G401 (cell line): ENCODE results near the gene C1GALT1. TPM values are rescaled to one million over a fixed set of nuclear protein-coding genes. Genes with fewer than 3 reads are reported as not detected.
"Not testable (repeated sequence)": the region's sequence is repeated elsewhere in the genome, so short reads cannot be mapped to it uniquely, and the experiment has no call there.

Experiments used
- DNase-seq: peaks from one replicate; pipeline ENCODE4 v3.0.0-alpha.2; 2015; ENCODE audit warnings: low spot score
- in situ Hi-C: cut with HindIII; loops from 2 replicates; pipeline ENCODE4 v1.10.0; 2016; ENCODE audit warnings: low sequenced_read_pairs, mixed read lengths
- total RNA-seq: library from RNA; depleted of rRNA; stranded (reverse); fragments of >200 nt; shearing (Covaris generic); gene quantifications from 2 replicates; pipeline ENCODE4 v1.2.3, GENCODE V29; 2014

Gene C1GALT1
- total RNA-seq, 1 experiment from 2014 or later = 53.7 TPM

DNA sequence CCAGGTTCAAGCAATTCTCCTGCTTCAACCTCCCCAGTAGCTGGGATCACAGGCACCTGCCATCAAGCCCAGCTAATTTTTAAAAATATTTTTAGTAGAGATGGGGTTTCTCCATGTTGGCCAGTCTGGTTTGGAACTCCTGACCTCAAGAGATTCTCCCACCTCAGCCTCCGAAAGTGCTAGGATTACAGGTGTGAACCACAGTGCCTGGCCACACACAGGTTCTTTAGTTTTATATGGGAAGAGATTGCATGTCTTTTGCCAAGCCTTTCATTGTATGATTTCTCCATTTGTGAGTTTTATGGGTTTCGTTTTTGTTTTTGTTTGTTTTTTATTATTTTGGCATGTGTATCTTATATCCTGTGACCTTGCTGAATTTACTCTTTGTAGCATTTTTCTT lies 40.9 kb downstream of the C1GALT1 start:
- in situ Hi-C loops = no loop called here

DNA sequence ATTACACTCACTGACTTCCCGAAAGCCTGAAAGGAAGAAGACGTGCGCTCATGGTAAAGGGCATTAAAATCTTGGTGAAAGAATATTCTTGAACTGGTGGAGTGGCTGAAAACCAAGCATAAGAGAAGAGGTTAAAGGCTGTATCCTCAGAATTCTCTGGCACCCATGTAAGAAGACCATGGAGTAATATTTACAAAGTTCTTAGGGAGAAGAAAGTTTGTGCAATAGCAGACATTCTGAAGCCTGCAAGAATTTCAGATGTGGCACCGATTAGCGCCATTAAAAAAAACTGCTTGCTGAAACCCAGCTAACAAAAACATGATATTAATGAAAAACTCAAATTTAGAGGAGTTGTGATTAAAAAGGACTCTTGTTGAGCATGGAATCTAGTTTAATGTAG lies 44.1 kb downstream of the C1GALT1 start:
- no peak for DNase-seq
- in situ Hi-C loops = no loop called here

More for the DNA sequence above, 40.9 kb downstream of the C1GALT1 start:
- no peak for DNase-seq

DNA sequence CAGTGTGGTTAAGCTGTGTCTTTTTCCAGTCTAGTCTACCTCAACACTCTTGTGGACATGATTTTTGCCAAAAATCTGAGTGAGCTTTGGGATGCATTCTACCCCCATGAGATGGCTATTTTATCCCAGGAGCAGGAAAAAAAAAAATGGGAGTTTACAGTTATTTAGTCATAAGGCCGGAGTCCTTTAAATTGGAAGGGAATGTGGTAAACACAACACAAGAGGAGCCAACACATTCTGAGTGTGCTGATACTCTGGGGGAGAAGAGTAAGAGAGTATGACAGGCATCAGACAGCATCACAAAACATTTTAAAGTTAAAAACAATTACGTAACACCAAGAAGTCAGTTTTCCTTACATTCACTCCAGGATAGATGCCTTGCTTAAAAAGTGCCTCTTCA lies 46.1 kb downstream of the C1GALT1 start:
- in situ Hi-C loops = no loop called here
- DNase-seq = no peak

DNA sequence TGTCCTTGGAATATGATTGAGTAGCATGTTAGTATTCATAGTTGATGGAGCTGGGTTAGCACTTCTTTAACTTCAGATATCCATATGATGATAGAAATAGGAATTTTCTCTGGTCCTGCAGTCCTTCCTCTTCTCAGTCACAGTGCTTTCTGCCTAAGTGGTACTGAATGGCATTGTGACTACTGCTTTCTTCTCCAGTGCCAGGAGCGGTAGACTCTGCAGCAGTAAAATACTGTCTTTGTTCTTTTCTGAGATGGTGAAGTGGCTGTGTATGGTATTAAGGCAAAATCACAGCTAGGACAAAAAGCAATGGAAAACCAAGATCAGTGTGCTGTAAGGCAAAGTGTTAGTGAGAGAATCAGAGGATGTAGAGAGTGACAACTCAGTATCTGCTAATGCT lies 46.6 kb downstream of the C1GALT1 start:
- DNase-seq = no peak
- in situ Hi-C loops = no loop called here

DNA sequence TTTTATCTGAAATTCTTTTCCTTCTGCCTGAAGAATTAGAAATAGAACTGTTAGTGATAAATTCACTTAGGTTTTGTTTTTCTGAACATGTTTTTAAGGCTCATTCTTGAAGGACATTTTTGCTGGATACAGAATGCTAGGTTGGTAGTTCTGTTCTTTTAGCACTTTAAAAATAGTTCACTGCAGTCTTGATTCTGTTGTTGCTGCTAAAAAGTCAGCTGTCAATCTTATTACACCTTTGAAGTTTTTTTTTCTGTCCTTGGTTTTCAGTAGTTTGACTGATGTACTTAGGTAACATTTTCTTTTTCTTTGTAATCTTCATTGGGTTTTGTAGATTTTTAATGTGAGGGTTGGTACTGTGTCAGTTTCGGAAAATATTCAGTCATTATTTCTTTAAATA lies 48.7 kb downstream of the C1GALT1 start:
- in situ Hi-C loops = no loop called here
- DNase-seq = no peak

DNA sequence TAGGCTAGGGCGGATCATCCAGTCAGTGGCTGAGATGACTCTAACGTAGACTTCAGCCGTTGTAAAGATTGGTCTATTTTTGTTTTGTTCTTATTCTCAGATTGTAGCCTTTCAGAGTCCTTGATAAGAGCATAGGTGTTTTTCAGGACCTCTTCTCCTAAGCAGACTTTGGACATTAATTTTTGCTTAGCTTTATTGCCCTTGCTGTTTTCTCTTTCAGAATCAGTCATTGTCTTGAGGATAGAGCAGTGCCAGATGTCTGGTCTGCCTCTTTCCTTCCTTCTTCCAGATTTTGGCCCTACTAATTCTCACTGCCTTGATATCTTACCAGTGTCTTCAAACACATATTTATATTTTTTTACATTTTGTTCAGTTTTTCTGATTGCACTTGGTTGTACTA lies 49.5 kb downstream of the C1GALT1 start:
- in situ Hi-C loops = no loop called here
- DNase-seq = no peak

DNA sequence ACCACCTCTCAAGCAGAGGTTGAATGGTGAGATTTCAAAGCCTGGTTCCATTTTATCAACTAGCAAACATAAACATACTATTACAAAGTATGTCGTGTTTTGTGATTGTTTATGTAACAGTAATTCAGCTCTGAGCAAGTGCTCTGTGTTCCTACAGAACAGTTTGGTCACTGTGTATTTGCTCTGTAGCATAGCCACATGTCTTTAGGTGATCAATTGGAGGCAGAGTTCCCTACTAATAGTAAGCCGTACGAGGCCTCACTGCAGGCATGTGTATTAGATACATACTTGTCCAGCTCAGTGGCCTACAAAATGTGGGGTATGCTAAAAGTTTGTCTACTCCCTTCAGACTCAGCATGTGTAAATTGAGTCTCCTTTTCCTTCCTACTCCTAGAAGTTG lies 53.0 kb downstream of the C1GALT1 start:
- no peak for DNase-seq
- in situ Hi-C loops = no loop called here

DNA sequence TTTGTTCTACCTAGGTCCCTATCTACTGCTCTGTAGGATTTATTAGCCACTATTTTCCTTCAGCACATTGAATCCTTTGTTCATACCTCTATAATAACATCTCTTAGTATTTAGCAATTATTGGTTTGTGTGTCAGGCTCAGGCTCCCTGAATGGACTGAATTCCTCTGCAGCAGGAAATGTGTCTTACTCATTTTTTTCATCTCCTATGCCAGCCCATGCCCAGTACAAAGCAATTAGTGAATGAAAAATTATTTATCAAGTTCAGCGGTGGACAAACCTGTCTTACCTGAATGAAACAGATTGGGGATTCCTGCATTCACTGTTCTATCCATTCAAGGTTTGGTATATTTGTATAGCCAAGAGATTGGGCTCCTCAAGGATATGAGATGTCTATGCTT lies 53.7 kb downstream of the C1GALT1 start:
- in situ Hi-C loops = no loop called here

DNA sequence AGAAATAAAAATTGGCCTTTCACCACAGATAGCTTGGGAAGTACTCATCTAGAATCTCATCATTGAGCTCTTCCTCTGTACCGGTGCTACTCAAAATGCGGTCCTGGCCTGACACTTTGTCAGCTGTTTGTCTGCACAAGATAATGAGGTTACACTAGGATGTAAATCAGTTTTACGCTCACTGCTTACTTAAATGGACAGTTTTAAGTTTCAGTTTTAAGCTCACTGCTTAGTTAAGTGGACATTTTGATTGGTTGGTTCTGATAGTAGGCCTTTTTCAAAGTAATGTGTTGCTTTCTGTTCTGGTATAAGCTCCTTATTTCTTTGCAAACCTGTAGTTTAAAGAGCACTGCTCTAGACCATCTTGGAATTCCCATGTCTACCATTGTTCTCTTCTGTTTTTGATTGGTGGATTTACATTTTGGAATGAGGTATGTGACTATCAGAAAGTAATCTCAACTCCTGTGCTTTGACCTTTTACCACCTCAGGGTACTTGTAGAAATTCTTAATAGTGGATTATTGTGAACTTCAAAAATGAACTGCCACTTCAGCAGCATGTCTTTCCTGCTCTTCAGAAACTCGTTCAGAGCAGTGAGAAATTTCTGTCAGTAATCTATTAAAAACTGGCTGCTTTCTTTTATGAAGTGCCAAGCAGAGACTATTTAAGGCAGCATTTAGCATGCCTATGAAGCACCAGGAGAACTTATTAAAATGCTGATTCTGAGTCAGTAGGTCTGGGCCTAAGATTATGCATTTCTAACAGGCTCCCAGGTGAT lies 55.0 kb downstream of the C1GALT1 start:
- in situ Hi-C loops = no loop called here
- no peak for DNase-seq

More for the DNA sequence above, 53.7 kb downstream of the C1GALT1 start:
- no peak for DNase-seq

DNA sequence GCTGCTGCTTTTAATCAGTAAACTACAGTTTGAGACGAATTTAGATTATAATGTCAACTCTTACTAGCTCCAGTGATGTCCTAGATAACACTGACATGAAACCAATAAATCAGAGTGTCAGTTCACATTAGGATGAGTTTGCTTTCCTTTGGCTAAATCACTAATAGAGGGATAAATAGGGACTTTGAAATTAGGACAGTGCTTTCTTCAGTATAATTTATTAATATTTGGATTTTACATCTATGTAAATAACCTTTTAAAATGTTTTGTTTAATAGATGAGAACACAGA lies 55.6 kb downstream of the C1GALT1 start:
- no peak for DNase-seq
- in situ Hi-C loops = no loop called here

DNA sequence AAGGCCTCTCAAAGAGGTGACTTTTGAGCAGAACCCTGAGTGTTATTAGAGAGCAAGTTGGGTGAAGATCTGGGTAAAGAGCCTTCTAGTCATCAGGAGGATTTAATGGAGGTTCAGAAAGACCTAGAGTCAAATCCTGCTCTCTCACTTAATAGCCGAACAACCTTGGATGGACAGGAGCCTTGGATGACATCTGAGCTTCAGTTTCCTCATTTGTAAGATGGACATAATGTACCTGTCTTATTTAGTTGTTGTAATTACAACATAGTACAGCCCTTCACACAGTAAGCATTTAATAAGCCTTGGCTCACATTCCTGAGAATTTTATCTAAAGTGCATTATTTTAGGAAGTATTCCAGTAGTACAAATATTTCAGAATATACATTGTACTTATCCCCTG lies 57.0 kb downstream of the C1GALT1 start:
- in situ Hi-C loops = no loop called here
- DNase-seq = no peak

DNA sequence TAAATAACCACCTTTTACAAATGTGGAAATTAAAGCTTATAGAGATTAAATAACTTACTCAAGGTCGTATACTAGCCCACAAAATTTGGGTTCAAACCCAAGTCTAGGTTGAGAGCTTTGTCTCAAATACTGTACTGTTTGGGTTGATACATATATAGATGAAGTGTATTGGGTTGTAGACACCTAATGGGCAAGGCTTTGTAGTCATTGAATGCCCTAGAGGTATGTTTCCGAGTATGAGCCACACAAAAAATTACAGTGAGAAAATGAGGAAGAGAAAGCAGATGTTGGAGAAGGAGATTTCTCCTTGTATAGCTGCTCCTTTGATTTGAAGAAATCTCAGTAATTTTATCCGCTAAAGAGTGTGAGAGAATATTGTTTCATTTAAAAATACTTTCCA lies 60.6 kb downstream of the C1GALT1 start:
- no peak for DNase-seq
- in situ Hi-C loops = no loop called here

DNA sequence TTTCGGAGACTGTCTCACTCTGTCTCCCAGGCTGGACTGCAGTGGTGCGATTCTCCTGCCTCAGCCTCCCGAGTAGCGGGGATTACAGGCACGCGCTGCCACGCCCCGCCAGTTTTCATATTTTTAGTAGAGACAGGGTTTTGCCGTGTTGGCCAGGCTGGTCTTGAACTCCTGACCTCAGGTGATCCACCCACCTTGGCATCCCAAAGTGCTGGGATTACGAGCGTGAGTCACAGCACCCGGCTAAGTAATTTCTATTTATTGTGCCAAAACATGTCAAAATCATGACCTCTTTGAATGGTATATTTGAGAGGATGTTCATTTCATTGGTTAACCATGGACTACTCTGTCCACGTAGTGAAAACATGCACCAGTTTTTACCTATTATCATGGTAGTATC lies 62.9 kb downstream of the C1GALT1 start:
- in situ Hi-C loops, DNase-seq: not testable (repeated sequence)

DNA sequence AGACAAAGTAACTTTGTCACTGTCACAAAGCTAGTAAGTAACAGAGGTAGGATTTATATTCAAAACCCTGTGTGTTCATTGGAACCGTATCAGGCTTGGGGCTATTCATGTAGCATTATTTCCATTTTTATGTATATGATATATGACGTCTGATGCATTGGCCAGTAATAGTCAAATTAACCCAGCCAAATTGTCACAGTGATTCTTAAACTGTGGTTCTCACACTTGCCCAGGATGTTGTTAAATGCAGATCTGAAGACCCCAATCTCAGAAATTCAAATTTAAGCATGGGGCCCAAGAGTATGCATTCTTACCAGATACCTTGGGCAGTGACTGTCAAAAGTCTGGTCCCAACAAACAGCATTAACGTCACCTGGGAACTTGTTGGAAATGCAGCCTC lies 63.9 kb downstream of the C1GALT1 start:
- DNase-seq = no peak
- in situ Hi-C loops = no loop called here

DNA sequence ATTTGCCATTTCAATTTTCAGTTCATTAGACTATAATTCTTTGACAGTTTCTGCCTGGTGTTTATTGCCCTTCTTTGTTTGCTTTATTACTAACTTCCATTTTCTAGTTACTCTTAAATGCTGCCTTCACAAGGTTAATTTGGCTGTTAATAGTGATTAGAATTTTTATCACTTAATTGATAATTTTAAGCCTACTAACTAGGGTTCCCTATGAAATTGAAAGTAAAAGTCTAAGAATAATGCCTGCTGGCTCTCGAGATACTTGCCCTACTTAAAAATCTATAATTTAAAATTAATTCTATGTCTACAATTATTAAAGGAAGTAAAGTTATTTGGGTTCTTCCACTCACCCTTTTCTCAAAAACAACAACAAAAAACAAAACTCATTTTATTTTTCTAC lies 65.3 kb downstream of the C1GALT1 start:
- in situ Hi-C loops = no loop called here

DNA sequence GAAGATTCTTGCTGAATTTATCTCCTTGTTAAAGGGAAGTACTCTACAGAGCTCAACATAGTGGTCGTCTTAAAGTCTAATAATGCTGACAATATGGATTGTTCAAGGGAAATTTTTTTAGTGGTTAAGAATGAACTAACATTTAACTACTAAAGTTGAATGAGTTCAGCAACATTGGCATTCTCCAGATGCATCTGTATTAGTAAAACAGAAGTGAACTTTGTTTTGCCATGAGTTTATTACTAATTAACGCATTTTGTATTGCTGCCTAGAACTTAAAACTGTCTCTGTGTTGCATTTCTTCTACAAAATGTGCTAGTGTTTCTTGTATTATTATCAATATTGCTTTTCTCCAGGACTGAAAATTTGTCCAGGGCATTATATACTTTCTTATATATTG lies 67.5 kb downstream of the C1GALT1 start:
- DNase-seq = no peak

More for the DNA sequence above, 65.3 kb downstream of the C1GALT1 start:
- DNase-seq = no peak

DNA sequence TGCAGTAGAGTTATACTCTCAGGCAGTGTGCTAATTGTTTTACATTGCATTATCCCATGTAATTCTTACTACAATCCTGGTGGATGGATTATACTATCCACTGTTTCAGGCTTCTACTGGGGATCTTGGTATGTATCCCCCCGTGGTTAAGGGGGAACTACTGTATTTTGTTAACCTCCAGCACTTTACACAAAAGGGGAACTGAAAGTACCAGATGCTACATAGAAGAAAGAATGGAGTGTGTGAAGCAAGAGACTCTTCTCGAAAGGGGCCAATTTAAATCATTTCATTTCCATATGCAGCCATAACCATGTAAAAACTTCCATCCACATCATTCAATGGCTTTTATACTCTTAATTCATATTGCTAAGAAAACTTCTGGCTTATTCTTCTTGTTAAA lies 69.4 kb downstream of the C1GALT1 start:
- in situ Hi-C loops = no loop called here

More for the DNA sequence above, 67.5 kb downstream of the C1GALT1 start:
- in situ Hi-C loops = no loop called here

DNA sequence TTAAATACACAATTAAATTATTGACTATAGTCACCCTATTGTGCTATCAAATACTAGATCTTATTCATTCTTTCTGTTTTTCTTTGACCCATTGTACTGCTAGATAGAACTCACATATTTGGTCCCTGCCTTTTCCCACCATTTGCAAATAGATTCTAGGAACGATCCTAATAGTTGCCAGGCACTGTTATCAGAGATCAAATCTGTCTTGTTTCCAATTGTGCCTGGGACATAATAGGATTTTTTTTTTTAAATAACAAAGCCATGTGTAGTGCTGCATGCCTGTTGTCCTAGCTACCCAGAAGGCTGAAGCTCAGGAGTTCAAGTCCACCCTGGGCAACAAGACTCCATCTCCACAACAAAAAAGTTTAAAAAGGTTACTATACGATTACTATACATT lies 72.0 kb downstream of the C1GALT1 start:
- no peak for DNase-seq
- in situ Hi-C loops = no loop called here

More for the DNA sequence above, 69.4 kb downstream of the C1GALT1 start:
- no peak for DNase-seq

DNA sequence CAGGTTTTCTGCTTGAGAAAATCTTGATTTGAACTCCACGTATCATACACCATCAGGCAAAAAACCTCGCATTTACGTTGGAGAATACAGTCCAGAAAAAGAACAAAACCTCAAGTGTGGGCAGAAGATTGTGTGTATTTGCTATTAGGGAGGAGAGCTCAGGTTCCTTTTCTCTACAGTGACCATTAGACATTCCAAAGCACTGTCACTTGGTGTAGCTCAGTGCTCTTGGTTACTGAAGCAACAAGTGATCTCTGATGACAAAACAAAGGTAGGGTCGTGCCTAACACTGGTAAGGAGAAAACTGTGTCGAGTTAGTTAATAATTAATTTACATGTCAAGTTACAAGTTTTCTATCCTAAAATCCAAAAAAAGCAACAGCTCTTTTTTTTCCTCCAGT lies 72.6 kb downstream of the C1GALT1 start:
- in situ Hi-C loops = no loop called here
- DNase-seq = no peak

DNA sequence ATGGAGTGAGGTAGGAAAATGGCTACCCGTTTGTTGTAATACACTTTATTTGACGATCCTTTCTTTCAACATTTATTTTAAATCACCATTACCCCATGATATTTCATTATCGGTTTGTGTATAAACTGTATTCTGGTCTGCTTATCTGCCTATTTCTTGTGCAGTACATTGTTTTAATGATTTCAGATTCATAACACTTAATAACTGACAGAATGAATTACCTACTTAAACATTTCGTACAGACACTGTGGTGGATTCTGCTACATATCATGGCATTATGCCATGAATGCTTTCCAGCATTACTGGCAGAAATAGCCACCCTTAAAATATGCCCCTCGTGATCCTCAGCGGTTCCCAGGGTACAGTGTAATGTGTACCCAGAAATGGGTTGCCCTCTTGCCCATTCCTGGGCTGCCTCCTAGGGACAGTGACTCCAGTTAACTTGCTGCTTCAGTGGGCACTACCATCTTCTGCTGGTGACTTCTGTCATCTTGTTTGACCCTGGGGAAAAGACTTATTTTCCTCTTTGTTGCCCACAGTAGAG lies 74.5 kb downstream of the C1GALT1 start:
- in situ Hi-C loops = no loop called here
- no peak for DNase-seq
